GM03348 (cell line): Measurements from ENCODE around the gene ATMIN.

Source experiments
- DNase-seq: peaks from one replicate; pipeline ENCODE4 v3.0.0; 2012; ENCODE audit warnings: low spot score

Gene ATMIN, protein sequence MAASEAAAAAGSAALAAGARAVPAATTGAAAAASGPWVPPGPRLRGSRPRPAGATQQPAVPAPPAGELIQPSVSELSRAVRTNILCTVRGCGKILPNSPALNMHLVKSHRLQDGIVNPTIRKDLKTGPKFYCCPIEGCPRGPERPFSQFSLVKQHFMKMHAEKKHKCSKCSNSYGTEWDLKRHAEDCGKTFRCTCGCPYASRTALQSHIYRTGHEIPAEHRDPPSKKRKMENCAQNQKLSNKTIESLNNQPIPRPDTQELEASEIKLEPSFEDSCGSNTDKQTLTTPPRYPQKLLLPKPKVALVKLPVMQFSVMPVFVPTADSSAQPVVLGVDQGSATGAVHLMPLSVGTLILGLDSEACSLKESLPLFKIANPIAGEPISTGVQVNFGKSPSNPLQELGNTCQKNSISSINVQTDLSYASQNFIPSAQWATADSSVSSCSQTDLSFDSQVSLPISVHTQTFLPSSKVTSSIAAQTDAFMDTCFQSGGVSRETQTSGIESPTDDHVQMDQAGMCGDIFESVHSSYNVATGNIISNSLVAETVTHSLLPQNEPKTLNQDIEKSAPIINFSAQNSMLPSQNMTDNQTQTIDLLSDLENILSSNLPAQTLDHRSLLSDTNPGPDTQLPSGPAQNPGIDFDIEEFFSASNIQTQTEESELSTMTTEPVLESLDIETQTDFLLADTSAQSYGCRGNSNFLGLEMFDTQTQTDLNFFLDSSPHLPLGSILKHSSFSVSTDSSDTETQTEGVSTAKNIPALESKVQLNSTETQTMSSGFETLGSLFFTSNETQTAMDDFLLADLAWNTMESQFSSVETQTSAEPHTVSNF

DNA sequence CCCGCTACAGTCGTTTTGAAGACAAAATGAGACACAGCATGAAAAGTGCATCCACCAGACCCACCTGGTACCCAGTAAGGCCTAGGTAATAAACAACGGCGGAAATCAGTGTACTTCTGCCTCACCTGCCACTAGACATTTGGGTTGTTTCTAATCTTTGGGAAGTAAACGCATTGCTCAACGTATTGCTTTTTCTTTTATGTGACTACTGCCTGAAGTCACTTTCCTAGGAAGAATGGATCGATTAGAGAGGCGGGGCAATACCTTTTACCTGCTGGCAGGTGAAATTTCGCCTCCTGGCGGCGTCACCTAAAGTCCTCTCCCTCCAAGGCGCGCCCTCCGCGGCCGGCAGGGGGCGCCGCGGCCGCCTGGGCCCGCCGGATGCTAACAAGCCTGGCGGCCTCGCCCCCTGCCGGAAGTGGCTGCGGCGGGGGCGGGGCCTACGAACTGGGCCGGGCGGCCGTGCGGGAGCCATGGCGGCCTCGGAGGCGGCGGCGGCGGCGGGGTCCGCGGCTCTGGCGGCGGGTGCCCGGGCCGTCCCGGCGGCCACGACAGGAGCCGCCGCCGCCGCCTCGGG, at the start of gene ATMIN:
TSS of gene ATMIN (plus strand) at position 445 of the 577 bp plus-strand sequence. CDS start at position 474, 29 bp downstream.
- DNase-seq: peak; percentile 98

DNA sequence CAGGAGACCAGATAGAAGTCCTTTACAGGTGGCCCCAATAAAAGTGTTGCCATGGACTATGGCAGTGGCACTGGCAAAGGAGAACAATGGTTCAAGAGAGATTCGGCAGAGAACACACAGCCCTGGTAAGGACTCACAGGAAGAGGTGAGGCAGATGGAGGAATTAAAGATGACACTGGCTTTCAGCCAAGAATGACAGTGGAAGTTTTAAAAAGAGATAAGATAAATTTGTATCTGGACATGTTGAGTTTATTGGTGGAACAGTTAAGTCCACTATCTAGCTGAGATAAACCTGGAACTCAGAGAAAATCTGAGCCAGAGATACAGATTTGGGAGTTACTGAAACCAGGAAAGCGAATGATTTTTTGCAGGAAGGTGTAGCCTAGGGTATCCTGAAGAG, 49.1 kb upstream of the ATMIN start:
- no peak for DNase-seq

DNA sequence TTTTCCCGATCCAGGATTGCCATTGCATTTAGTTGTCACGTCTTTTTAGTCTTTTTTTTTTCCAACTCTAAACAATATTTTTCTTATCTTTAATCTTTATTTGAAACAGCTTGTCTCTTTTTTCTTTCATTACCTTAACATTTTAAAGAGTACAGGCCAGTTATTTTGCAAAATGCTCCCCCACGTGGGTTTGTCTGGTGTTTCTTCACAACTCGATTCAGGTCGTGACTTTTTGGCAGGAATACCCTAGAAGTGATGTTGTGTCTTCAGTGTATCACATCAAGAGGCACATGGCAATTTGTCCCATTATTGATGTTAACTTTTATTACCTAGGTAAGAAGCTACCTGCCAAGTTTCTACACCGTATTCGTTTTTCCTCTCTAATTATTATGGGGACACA, 46.9 kb upstream of the ATMIN start:
- DNase-seq: no peak

DNA sequence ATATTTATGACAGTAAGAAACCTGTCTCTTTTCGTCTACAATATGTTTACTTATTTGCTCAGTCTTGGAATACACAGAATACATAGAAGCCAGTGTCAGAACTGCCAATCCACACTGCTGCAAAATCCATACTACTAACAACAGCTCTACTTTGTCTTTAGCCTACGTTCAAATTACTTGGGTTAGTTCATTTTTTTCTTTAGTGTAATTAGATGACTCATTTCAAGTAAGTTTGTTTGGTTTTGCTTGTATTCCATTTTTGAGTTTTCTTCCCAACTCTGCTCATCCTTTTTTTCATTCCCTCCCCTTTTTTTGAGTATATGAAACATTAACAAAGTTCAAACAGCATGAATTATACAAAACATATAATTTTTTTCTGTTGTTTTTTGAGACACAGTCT, 45.8 kb upstream of the ATMIN start:
- DNase-seq: no peak

DNA sequence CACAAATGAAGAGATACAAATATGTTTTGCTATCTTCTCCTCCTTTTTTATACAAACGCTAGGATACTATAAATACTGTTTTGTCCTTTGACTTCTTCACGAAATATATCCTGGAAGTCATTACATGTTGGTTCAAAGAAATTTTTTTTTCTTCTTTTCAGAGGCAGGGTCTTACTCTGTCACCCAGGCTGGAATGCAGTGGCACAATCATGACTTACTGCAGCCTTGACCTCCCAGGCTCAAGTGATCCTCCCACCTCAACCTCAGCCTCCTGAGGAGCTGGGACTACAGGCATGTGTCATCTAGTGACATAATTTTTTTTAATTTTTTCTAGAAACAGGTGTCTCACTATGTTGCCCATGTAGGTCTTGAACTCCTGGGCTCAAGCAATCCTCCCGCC, 45.1 kb upstream of the ATMIN start:
- DNase-seq: no peak

DNA sequence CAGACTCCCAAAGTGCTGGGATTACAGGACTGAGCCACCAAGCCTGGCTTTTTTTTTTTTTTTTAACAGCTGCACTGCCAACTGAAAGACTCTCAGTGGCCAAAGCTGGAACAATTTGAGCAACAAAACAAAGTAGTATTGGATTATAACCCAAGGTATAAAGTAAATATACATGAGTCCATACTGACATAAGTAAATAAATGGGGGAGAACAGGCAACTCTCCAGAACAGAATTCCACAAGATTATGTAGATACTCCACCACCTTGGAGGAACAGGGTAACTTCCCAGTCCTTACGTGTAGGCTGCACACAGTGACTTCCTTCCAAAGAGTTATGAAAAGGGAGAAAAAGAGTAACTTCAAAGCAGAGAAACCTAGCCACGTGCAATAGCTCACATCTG, 44.7 kb upstream of the ATMIN start:
- DNase-seq: no peak

DNA sequence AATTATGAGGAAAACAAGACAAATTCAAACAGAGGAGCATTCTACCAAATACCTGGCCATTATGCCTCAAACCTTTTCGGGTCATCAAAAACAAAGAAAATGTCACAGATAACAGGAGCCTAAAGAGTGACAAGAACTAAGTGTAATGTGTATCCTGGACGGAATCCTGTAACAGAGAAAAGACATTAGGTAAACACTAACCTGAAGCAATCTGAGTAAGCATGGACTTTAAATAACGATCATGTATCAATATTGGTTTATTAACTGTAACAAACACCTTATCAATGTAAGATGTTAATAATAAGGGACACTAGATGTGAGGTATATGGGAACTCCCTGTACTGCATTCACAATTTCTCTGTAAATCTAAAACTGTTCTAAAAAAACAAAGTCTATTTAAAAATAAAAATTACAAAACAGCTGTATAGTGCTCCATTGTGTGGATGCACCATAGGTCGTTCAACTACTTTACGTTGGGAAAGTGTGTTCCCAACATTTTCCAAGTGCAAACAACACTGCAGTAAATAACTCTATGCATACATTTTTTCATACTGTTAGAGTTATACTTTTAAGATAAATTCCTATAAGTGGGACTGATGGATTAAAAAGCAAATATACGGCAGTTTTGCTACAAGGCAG, 43.7 kb upstream of the ATMIN start:
- DNase-seq: no peak

DNA sequence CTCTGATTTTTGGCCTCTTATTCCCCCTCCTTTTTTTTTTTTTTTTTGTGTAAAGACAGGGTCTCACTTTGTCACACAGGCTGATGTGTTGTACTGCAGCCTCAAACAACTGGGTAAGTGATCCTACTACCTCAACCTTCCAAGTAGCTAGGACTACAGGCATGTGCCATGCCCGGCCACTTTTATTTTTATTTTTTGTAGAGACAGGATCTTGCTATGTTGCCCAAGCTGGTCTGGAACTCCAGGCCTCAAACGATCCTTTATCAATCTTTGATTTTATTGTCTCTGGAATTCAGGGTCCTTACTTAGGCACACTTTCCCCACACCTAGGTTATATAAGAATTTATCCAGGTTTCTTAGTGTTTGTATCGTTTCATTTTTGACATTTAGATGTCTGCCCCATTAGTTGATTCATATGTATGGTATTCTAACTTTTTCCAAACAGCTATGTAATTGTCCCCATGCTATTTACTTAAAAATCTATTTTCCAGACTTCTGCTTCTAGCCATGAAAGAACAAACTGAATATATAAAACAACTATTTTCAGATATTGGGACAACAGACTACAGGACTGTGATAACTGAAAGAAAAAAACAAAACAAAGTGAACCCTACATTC, 42.9 kb upstream of the ATMIN start:
- DNase-seq: no peak

DNA sequence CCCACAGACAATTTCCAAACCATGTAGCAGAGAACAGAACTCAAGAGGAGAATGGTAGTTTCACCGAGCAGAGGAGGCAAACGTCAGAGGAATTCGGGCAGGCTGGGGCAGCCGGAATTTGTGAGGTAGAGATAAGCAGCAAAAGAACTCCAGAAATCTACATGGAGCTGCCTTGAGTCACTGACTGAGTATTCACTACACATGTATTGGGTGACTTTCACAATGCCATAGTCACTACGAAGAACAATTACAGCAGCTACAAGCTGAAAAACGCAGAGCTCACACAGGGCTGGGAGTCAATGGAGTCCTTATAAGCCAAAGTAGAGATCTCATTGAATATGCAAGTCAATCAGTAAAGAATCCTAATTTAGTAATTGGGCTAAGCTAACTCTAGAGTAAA, 42.3 kb upstream of the ATMIN start:
- peak; percentile 73 for DNase-seq

DNA sequence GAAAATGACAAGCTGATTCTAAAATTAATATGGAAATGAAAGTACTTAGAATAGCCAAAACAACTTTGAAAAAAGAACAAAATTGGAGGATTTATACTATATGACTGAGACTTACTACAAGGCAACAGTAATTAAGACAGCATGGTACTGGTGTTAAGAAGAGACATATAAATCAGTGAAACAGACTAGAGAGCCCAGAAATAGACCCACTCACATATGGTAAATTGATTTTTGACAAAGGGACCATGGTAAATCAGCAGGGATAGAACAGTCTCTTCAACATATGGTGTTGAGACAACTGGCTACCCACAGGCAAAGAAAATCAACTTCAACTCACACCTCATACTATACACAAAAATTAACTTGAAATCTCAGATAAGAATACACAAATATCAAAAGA, 41.8 kb upstream of the ATMIN start:
- no peak for DNase-seq

DNA sequence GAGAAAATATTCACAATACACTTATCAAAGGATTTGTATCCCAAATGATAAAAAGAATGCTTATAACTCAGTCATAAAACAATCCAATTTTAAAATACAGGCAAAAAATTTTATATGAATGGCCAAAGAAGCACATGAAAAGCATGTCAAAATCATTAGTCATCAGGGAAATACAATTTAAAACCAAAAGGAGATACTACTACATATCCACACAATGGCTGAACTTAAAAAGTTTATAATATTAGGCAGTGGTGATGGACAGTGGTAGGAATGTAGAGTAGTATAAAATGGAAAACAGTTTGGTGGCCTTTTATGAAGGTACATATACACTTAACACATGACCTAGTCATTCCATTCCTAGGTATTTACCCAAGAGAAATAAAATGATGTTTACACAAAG, 41.2 kb upstream of the ATMIN start:
- DNase-seq: no peak

DNA sequence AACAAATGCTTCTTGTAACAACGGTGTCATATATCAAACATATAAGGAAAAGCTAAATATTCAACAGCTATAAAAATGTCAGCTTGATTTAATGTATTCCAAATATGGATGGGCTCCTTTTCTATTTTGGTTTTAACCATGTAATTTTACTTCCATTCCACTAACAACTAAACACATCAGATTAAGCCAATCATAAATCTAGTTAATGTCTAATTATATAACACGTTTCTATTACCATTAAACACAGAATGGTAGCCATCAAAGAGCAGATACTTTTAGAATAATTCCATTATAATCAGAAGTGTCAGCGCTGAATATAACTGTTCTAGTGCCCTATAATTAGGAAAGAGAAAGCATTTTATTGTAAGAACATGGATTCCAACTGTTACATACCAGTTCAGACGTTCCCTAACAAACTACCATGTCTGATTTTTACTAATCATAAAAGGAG, 38.9 kb upstream of the ATMIN start:
- no peak for DNase-seq

DNA sequence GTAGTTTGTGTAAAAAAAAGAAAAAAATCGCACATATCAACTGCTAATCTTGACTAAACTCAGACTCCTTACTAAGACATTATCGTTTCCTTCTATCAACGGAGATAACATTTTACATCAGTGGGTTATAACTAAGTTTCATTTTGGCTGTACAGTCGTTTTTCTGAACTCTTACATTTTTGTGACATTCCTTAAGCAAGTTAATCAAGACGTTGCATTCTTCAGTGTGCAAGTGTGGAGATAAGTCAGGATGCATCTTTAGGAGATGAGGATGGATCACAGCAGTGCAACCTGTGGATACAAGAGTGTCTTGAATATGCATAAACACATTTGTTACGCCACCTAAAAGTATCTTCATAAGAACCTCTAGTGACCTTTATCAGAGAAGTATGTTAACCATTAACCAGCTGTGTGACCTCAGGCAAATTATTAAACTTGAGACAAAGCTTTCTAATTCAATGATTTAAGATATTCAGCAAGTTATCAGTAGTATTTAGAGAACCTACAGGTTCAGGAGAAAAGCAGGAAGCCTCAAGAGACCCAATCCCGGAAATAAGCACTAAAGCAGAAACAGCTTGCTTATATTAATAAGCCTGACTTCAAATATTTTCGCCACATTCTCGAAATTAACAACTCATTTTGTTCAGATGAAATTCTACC, 38.4 kb upstream of the ATMIN start:
- DNase-seq: peak; percentile 16

DNA sequence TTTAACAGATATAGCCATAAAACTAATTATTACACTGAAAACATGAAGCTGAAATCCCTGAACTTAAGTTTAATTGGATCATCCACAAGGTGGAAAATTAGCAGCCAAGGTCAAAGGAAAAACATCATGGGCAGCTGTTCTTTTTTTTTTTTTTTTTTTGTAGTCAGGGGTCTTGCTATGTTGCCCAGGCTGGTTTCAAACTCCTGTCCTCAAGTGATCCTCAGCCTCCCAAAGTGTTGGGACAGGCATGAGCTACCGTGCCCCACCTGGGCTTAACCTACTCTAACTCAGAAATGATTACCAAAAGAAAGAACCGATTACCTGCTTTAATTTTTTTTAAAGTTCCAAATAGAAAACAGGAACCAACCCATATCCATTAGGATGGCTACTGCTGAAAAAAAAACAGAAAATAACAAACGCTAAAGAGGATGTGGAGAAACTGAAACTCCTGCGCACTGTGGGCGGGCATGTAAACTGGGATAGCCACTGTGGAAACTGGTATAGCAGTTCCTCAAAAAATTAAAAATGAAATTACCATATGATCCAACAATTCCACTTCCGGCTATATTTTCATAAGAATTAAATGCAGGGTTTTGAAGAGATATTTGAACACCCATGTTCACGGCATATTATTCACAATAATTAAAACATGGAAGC, 37.5 kb upstream of the ATMIN start:
- DNase-seq: no peak

DNA sequence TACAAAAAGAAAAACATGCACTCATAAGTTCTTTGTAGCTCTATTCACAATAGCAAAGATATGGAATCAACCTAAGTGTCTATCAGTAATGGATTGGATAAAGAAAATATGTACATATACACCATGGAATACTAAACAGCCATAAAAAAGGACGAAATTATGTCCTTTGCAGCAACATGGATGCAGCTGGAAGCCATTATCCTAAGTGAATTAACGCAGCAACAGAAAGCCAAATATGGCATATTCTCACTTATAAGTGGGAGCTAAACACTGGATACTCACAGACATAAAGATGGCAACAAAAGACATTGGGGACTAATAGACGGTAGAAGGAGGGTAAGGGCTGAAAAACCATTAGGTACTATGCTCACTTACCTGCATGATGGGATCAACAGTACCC, 34.8 kb upstream of the ATMIN start:
- DNase-seq: no peak

DNA sequence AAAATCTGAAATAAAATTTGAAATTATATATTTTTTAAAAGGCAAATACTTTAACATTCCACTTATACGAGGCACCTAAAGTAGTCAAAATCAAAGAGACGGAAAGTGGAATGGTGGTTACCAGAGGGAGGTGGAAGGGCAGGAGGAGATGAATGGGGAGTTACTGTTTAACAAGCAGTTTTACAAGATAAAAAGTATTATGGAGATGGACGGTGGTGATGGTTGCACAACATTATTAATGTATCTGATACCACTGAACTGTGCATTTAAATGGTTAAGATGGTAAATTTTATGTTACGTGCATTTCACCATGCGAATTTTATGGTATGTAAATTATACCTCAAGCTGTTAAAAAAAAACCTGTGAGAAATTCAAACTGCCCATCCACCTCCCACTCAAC, 34.3 kb upstream of the ATMIN start:
- no peak for DNase-seq

DNA sequence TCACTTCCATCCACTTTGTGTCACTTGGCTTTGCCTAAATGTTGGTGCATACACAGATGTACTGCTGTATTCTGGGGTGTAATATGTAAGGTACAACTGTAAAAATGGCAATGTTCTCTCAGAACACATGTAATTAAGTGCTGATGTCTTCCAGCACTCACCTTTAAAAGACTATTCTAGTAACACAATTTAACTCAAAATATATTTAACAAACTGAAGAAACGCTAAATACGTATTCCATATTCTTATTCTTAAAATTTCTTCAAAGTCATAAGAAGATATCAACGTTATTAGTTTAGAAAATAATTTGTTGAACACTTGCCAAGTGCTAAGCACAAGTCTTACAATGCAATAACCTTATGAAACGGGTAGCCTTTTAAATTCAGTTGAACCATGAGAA, 32.6 kb upstream of the ATMIN start:
- no peak for DNase-seq

DNA sequence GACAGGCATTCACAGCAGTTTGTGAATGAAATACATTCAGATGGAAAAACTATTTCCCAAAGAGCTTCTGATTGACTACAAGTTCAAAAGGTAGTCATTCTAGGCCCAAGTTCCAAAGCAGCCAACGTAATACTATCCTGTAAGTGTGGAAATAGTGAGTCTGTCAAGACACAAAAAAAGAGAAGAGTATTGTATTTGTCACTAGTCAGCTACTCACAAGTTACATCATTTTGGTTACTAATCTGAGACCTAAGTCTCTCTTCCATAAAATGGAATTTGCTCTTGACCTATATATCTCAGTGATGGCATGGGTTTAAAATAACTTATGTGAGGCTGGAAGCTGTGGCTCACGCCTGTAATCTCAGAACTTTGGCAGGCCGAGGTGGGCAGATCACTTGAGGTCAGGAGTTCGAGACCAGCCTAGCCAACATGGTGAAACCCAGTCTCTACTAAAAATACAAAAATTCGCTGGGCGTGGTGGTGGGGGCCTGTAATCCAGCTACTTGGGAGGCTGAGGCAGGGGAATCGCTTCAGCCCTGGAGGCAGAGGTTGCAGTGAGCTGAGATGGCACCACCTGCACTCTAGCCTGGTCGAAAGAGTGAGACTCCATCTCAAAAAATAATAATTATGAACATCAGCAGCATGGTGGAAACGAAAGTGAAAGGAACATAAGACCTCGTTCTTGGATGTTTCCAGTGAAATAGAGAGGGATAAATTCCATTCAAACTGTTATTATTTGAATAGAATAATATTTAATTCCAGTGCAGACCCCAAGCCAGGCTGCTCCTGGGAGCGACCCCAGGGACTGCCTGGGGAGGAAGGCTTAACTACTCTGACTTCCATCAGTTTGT, 31.8 kb upstream of the ATMIN start:
- DNase-seq: no peak

DNA sequence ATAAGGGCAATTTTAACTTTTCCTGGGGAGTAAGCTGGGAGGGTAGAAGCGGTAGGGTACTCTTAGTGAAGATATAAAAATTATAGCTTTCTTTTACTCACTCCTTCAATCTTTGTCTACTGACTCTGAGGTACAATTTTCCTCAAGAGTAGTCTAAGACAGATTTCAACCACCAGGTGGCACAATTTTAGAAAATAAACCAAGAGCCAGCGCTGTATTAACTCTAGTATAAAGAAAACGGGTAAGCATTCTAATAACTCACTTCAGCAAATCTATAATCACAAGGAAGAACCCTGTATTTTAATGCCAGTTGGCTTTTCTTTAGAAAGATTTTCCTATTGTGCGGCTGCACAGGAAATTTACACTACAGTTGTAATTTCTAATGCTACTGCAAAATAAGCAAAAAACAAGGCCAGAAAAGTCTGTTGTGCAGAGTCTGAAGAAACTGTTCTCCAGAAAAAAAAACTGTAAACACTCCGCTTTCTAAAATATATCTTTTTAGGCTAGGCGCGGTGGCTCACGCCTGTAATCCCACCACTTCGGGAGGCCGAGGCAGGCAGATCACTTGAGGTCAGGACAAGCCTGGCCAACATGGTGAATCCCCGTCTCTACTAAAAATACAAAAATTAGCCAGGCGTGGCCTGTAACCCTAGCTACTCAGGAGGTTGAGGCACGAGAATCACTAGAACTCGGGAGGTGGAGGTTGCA, 30.8 kb upstream of the ATMIN start:
- DNase-seq: peak; percentile 37
